ENCODE results near the gene CHRNB2. TPM values are rescaled to one million over a fixed set of nuclear protein-coding genes. Genes with fewer than 3 reads are reported as not detected.

Gene CHRNB2
- total and polyA plus RNA-seq, 2 donors (not counting 1 experiment from before 2014, with no cell fraction given) = 0.03 TPM; not detected in 1

GRCh38 chr1:154622503-154623039 is 55.0 kb downstream of the CHRNB2 start:
- Histone ChIP-seq H4K20me1 (ENCODE audit: control insufficient read depth, insufficient read depth, low read length, poor library complexity, severe bottlenecking) (peaks cover 28% of the 10 kb centered on the region), H3K4me1 (ENCODE audit: control insufficient read depth in 2 of 2, insufficient read depth in 2 of 2, low read length in 2 of 2) (peaks cover 8 to 12% of the 10 kb centered on the region in 2 donors), H3K9me3 (ENCODE audit: control extremely low read depth in 1 of 3, control insufficient read depth in 2 of 3, insufficient read depth in 1 of 3, low read length in 2 of 3) (no peaks in the 10 kb centered on the region), H3K4me2 (replicated peaks; ENCODE audit: low read depth, low read length, poor library complexity, severe bottlenecking) (no peak overlapping the region), H3K27me3 (replicated peaks in 1 of 4; ENCODE audit: control extremely low read depth in 1 of 4, control insufficient read depth in 3 of 4, insufficient read depth in 4 of 4, low read length in 3 of 4) (no peaks in the 10 kb centered on the region), H3K79me2 (ENCODE audit: control insufficient read depth, insufficient read depth, low read length) (peaks cover 92% of the 10 kb centered on the region), H2AFZ (ENCODE audit: insufficient read depth, low read depth, low read length, poor library complexity, severe bottlenecking) (no peak overlapping the region), H3K36me3 (replicated peaks in 1 of 2; ENCODE audit: control extremely low read depth in 1 of 2, control insufficient read depth in 1 of 2, extremely low read depth in 1 of 2, insufficient read depth in 2 of 2, low read length in 1 of 2) (peaks cover 1 to 4% of the 10 kb centered on the region in 2 experiments), H3K27ac (ENCODE audit: low read length in 2 of 2) (no peak overlapping the region), H3K9ac (ENCODE audit: low read length) (no peak overlapping the region), H3K4me3 (ENCODE audit: control extremely low read depth in 1 of 5, extremely low read depth in 1 of 5, insufficient read depth in 1 of 5, low read depth in 2 of 5, low read length in 4 of 5) (no peak overlapping the region)
- TF ChIP-seq CTCF (IDR thresholded peaks at IDR 0.05) (no peak), EZH2 (IDR thresholded peaks at IDR 0.05; ENCODE audit: borderline replicate concordance, insufficient read depth, low read depth, low read length, poor library complexity, severe bottlenecking) (no peak)
- DNase-seq (no peak), ATAC-seq (ENCODE audit: low read depth) (no peak)
- Mint-ChIP-seq H3K27ac (no peak overlapping the region), H3K27me3 (no peaks in the 10 kb centered on the region), H3K4me1 (peaks cover 47% of the 10 kb centered on the region), H3K9me3 (ENCODE audit: insufficient read depth) (no peaks in the 10 kb centered on the region), H3K4me3 (no peak overlapping the region)
- intact Hi-C loops (cut with micrococcal nuclease) = no loop called here
- CTCF ChIA-PET = interaction anchor here (0.7 kb wide), 1 partner anchor 63 kb away, joined by 3 read pairs; no protein-coding TSS in a partner anchor
- POLR2A ChIA-PET = interaction anchor here (0.6 kb wide), 1 partner anchor 14 kb away, joined by 4 read pairs; no protein-coding TSS in a partner anchor

GRCh38 chr1:154623358-154623757 is 55.8 kb downstream of the CHRNB2 start:
- Histone ChIP-seq H3K4me3 (ENCODE audit: control extremely low read depth in 1 of 5, extremely low read depth in 1 of 5, insufficient read depth in 1 of 5, low read depth in 2 of 5, low read length in 4 of 5) (no peak overlapping the region), H3K9me3 (ENCODE audit: control extremely low read depth in 1 of 3, control insufficient read depth in 2 of 3, insufficient read depth in 1 of 3, low read length in 2 of 3) (no peaks in the 10 kb centered on the region), H3K36me3 (replicated peaks in 1 of 2; ENCODE audit: control extremely low read depth in 1 of 2, control insufficient read depth in 1 of 2, extremely low read depth in 1 of 2, insufficient read depth in 2 of 2, low read length in 1 of 2) (peaks cover 1 to 4% of the 10 kb centered on the region in 2 experiments), H3K27ac (ENCODE audit: low read length in 2 of 2) (no peak overlapping the region), H3K79me2 (ENCODE audit: control insufficient read depth, insufficient read depth, low read length) (peaks cover 92% of the 10 kb centered on the region), H3K9ac (ENCODE audit: low read length) (no peak overlapping the region), H2AFZ (ENCODE audit: insufficient read depth, low read depth, low read length, poor library complexity, severe bottlenecking) (no peak overlapping the region), H3K27me3 (replicated peaks in 1 of 4; ENCODE audit: control extremely low read depth in 1 of 4, control insufficient read depth in 3 of 4, insufficient read depth in 4 of 4, low read length in 3 of 4) (no peaks in the 10 kb centered on the region), H3K4me2 (replicated peaks; ENCODE audit: low read depth, low read length, poor library complexity, severe bottlenecking) (no peak overlapping the region), H3K4me1 (ENCODE audit: control insufficient read depth in 2 of 2, insufficient read depth in 2 of 2, low read length in 2 of 2) (peaks cover 8 to 12% of the 10 kb centered on the region in 2 donors), H4K20me1 (ENCODE audit: control insufficient read depth, insufficient read depth, low read length, poor library complexity, severe bottlenecking) (peaks cover 27% of the 10 kb centered on the region)
- Mint-ChIP-seq H3K27ac (no peak overlapping the region), H3K27me3 (no peaks in the 10 kb centered on the region), H3K9me3 (ENCODE audit: insufficient read depth) (no peaks in the 10 kb centered on the region), H3K4me1 (peaks cover 50% of the 10 kb centered on the region), H3K4me3 (no peak overlapping the region)
- no peak for ATAC-seq (ENCODE audit: low read depth)
- no peak for TF ChIP-seq EZH2 (IDR thresholded peaks at IDR 0.05; ENCODE audit: borderline replicate concordance, insufficient read depth, low read depth, low read length, poor library complexity, severe bottlenecking)
- TF ChIP-seq CTCF (IDR thresholded peaks at IDR 0.05) = no peak
- ChIA-PET POLR2A (no interaction called here), CTCF (interaction anchor here (1.8 kb wide), 1 partner anchor 63 kb away, joined by 6 read pairs; no protein-coding TSS in a partner anchor)
- 88% methylated on average over 1 of the region's 3 CpGs for WGBS (ENCODE audit: insufficient coverage)
- no peak for DNase-seq
- intact Hi-C loops (cut with micrococcal nuclease) = no loop called here

Data from B cell (primary cell).